H9 (cell line): ENCODE measurements around the gene NEDD4L. TPM values are rescaled to one million over a fixed set of nuclear protein-coding genes. Genes with fewer than 3 reads are reported as not detected.

Source experiments
- DNase-seq: peaks from one replicate; pipeline ENCODE4 v3.0.0-alpha.2; 2017
- H2AFZ ChIP-seq: one replicate; pipeline ENCODE4 v1.6.1; 2013; ENCODE audit warnings: mild to moderate bottlenecking, low read length, control low read depth, moderate library complexity
- H2AK5ac ChIP-seq: 2 replicates; pipeline ENCODE4 v1.6.1; 2013; ENCODE audit warnings: low read length, control low read depth, mixed read lengths; ENCODE audit not compliant: insufficient read length
- H2BK120ac ChIP-seq: one replicate; pipeline ENCODE4 v1.6.1; 2013; ENCODE audit warnings: low read depth, mild to moderate bottlenecking, low read length, control low read depth, inconsistent platforms; ENCODE audit not compliant: poor library complexity, severe bottlenecking
- H2BK12ac ChIP-seq: 2 replicates; pipeline ENCODE4 v1.6.1; 2013; ENCODE audit warnings: low read length, control low read depth, mixed read lengths, low read depth; ENCODE audit not compliant: insufficient read length
- H2BK15ac ChIP-seq: 2 replicates; pipeline ENCODE4 v1.6.1; 2013; ENCODE audit warnings: low read depth, low read length, control low read depth
- H2BK20ac ChIP-seq: one replicate; pipeline ENCODE4 v1.6.1; 2013; ENCODE audit warnings: low read depth, mild to moderate bottlenecking, low read length, control low read depth, inconsistent platforms; ENCODE audit not compliant: poor library complexity, severe bottlenecking
- H2BK5ac ChIP-seq: 2 replicates; pipeline ENCODE4 v1.6.1; 2013; ENCODE audit warnings: low read length, control low read depth, mixed read lengths; ENCODE audit not compliant: insufficient read length
- H3K14ac ChIP-seq: 2 replicates; pipeline ENCODE4 v1.6.1; 2013; ENCODE audit warnings: low read length, control low read depth; ENCODE audit not compliant: insufficient read depth
- H3K18ac ChIP-seq: 2 replicates; pipeline ENCODE4 v1.6.1; 2013; ENCODE audit warnings: low read depth, mild to moderate bottlenecking, mixed read lengths, low read length, control low read depth; ENCODE audit not compliant: insufficient read length
- H3K23ac ChIP-seq: 2 replicates; pipeline ENCODE4 v1.6.1; 2013; ENCODE audit warnings: low read length, control low read depth, mixed read lengths, low read depth; ENCODE audit not compliant: insufficient read length
- H3K23me2 ChIP-seq: 2 replicates; pipeline ENCODE4 v1.6.1; 2013; ENCODE audit warnings: low read depth, mild to moderate bottlenecking, mixed read lengths, low read length, control low read depth; ENCODE audit not compliant: insufficient read length, poor library complexity, severe bottlenecking
- H3K27ac ChIP-seq: 2 replicates; pipeline ENCODE4 v1.5.1; 2013; ENCODE audit warnings: low read length, control low read depth, mixed read lengths, low read depth; ENCODE audit not compliant: insufficient read length
- H3K27me3 ChIP-seq: 2 replicates; pipeline ENCODE4 v1.6.1; 2013; ENCODE audit warnings: low read length, control low read depth, inconsistent platforms; ENCODE audit not compliant: insufficient read depth
- H3K4ac ChIP-seq: 2 replicates; pipeline ENCODE4 v1.6.1; 2013; ENCODE audit warnings: low read depth, mild to moderate bottlenecking, control low read depth, inconsistent platforms, low read length, moderate library complexity
- H3K4me1 ChIP-seq: 2 replicates; pipeline ENCODE4 v1.6.1; 2013; ENCODE audit warnings: low read length, control low read depth, inconsistent platforms; ENCODE audit not compliant: insufficient read depth
- H3K4me2 ChIP-seq: 2 replicates; pipeline ENCODE4 v1.6.1; 2013; ENCODE audit warnings: low read length, control low read depth, mixed read lengths; ENCODE audit not compliant: insufficient read length, insufficient read depth
- H3K56ac ChIP-seq: 2 replicates; pipeline ENCODE4 v1.6.1; 2013; ENCODE audit warnings: low read depth, mild to moderate bottlenecking, mixed read lengths, low read length, control low read depth; ENCODE audit not compliant: insufficient read length
- H3K79me1 ChIP-seq: 2 replicates; pipeline ENCODE4 v1.6.1; 2013; ENCODE audit warnings: low read depth, mild to moderate bottlenecking, moderate library complexity, low read length, control low read depth, inconsistent platforms; ENCODE audit not compliant: insufficient read depth, poor library complexity, severe bottlenecking
- H3K79me2 ChIP-seq: 2 replicates; pipeline ENCODE4 v1.6.1; 2013; ENCODE audit warnings: low read length, control low read depth, inconsistent platforms; ENCODE audit not compliant: insufficient read depth
- H3K9ac ChIP-seq: 2 replicates; pipeline ENCODE4 v1.6.1; 2013; ENCODE audit warnings: low read length, control low read depth, mixed read lengths; ENCODE audit not compliant: insufficient read length; ENCODE audit errors: extremely low read depth
- H3K9me3 ChIP-seq: one replicate; pipeline ENCODE4 v1.6.1; 2013; ENCODE audit warnings: low read depth, low read length, inconsistent platforms; ENCODE audit not compliant: control insufficient read depth
- H3T11ph ChIP-seq: one replicate; pipeline ENCODE4 v1.6.1; 2013; ENCODE audit warnings: mild to moderate bottlenecking, low read length, control low read depth, inconsistent platforms
- H4K20me1 ChIP-seq: one replicate; pipeline ENCODE4 v1.6.1; 2013; ENCODE audit not compliant: control insufficient read depth, insufficient read length, insufficient read depth
- H4K5ac ChIP-seq: 2 replicates; pipeline ENCODE4 v1.6.1; 2013; ENCODE audit warnings: low read depth, mild to moderate bottlenecking, mixed read lengths, low read length, control low read depth; ENCODE audit not compliant: insufficient read length
- H4K8ac ChIP-seq: replicated peaks from 2 replicates; pipeline ENCODE4 v1.6.1; 2013; ENCODE audit warnings: low read length, control low read depth, mixed read lengths, low read depth; ENCODE audit not compliant: insufficient read length
- H4K91ac ChIP-seq: 2 replicates; pipeline ENCODE4 v1.6.1; 2013; ENCODE audit warnings: low read depth, mild to moderate bottlenecking, moderate library complexity, mixed read lengths, low read length, control low read depth; ENCODE audit not compliant: insufficient read length
- H3K27ac Mint-ChIP-seq, 3 experiments: 2 replicates in 2 of 3; 3 replicates in 1 of 3; pipeline ENCODE4 v1.8.0; 2020 to 2021; ENCODE audit warnings: mixed read lengths in 3 of 3, mild to moderate bottlenecking in 1 of 3, moderate library complexity in 1 of 3
- H3K27me3 Mint-ChIP-seq: 2 replicates; pipeline ENCODE4 v1.8.0; 2021; ENCODE audit warnings: low read depth, mild to moderate bottlenecking, moderate library complexity, mixed read lengths
- H3K36me3 Mint-ChIP-seq, 3 experiments: 2 replicates in 2 of 3; 3 replicates in 1 of 3; pipeline ENCODE4 v1.8.0; 2020 to 2021; ENCODE audit warnings: low read depth in 3 of 3, mixed read lengths in 3 of 3; ENCODE audit not compliant: insufficient read depth in 1 of 3
- H3K4me1 Mint-ChIP-seq, 2 experiments: 2 replicates each; pipeline ENCODE4 v1.8.0; 2020; ENCODE audit warnings: mixed read lengths in 2 of 2
- H3K4me3 Mint-ChIP-seq, 2 experiments: 2 replicates in 1 of 2; 3 replicates in 1 of 2; pipeline ENCODE4 v1.8.0; 2020 to 2021; ENCODE audit warnings: mild to moderate bottlenecking in 2 of 2, mixed read lengths in 2 of 2, moderate library complexity in 1 of 2
- H3K9me3 Mint-ChIP-seq, 2 experiments: 2 replicates in 1 of 2; 3 replicates in 1 of 2; pipeline ENCODE4 v1.8.0; 2020; ENCODE audit warnings: mild to moderate bottlenecking in 2 of 2, mixed read lengths in 2 of 2, moderate library complexity in 1 of 2
- WGBS: extraction: QIAGEN DNeasy Blood & Tissue Kit; methylation state at CpG from one replicate; pipeline ENCODE4 v1.1.7; 2013; ENCODE audit warnings: missing lambda C conversion rate, low lambda C conversion rate, mixed read lengths; ENCODE audit not compliant: insufficient read length; ENCODE audit errors: extremely low coverage; 5-methylcytosine and 5-hydroxymethylcytosine counted together
- total RNA-seq: library from RNA; stranded (reverse); gene quantifications from 2 replicates; pipeline ENCODE4 v1.2.1, GENCODE V29; 2021
- TF ChIP-seq, protein P1 (sequence below): fragments of 200-600 bp; sonication (generic); conservative IDR thresholded peaks from 3 replicates; pipeline ENCODE4 v1.8.0; 2021; ENCODE audit warnings: antibody characterized with exemption, mild to moderate bottlenecking

NEDD4L gene
- total RNA-seq, 1 experiment from 2014 or later = 76.3 TPM

DNA sequence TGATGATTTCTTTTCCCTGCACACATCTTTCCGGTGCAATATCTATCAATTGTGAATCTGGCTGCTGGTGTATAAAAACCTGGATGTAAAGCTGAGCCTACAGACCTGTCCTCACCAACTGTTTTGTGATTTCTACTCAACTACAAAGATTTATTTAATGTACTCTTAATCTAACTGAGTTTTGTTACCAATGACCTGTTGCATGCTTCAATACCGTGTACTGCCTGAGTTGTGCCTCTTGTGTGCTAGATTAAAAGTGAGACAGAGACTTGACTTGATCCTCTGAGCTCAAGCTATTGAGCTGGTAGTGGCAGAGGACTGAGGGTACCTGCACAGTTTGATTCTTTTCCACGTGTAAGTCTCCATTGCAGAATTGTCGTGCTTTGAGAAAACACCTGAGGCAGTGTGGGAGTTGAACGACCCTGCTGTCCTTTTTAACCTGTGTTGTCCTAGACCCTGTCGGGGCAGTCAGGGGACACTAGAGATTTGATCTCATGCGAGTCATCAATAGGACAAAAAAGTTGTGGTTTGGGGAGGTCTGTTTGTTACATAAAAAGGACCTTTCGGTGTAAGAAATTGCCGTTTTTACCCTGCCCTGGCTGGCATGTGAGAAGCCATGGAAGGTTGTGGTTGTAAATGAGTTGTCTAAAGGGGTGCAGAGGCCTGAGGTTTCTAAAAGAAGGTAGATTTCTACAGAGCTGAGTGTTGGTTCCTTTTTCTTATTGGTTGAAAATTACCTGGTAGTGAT lies 353.5 kb downstream of the NEDD4L start:
- no peak overlapping the region for H2BK20ac ChIP-seq
- Mint-ChIP-seq H3K4me3 (no peak overlapping the region), H3K27ac (peak overlapping the region in 2 of 3 experiments; percentile 4 to 53; a peak in 2 of 7 replicates), H3K36me3 (peaks cover 3 to 35% (median 33%) of the 10 kb centered on the region in 3 experiments; a peak in 6 of 7 replicates), H3K9me3 (no peaks in the 10 kb centered on the region), H3K4me1 (peaks cover 1 to 10% of the 10 kb centered on the region in 2 experiments), H3K27me3 (no peaks in the 10 kb centered on the region)
- H3K9me3 ChIP-seq = no peaks in the 10 kb centered on the region
- H4K91ac ChIP-seq = no peak overlapping the region
- H3K4me2 ChIP-seq = no peak overlapping the region
- no peak overlapping the region for H2AFZ ChIP-seq
- no peaks in the 10 kb centered on the region for H3K27me3 ChIP-seq
- H3K79me1 ChIP-seq = no peaks in the 10 kb centered on the region
- H3T11ph ChIP-seq = no peak overlapping the region
- H3K56ac ChIP-seq = no peak overlapping the region
- H3K23ac ChIP-seq = no peak overlapping the region
- no peaks in the 10 kb centered on the region for H3K79me2 ChIP-seq
- H3K27ac ChIP-seq = no peak overlapping the region
- H3K23me2 ChIP-seq = no peaks in the 10 kb centered on the region
- H3K9ac ChIP-seq = no peak overlapping the region
- H2BK5ac ChIP-seq = no peak overlapping the region
- no peak overlapping the region for H3K14ac ChIP-seq
- no peak overlapping the region for H4K8ac ChIP-seq
- H3K4ac ChIP-seq = no peak overlapping the region
- no peak overlapping the region for H2BK12ac ChIP-seq
- TF ChIP-seq, protein P1, sequence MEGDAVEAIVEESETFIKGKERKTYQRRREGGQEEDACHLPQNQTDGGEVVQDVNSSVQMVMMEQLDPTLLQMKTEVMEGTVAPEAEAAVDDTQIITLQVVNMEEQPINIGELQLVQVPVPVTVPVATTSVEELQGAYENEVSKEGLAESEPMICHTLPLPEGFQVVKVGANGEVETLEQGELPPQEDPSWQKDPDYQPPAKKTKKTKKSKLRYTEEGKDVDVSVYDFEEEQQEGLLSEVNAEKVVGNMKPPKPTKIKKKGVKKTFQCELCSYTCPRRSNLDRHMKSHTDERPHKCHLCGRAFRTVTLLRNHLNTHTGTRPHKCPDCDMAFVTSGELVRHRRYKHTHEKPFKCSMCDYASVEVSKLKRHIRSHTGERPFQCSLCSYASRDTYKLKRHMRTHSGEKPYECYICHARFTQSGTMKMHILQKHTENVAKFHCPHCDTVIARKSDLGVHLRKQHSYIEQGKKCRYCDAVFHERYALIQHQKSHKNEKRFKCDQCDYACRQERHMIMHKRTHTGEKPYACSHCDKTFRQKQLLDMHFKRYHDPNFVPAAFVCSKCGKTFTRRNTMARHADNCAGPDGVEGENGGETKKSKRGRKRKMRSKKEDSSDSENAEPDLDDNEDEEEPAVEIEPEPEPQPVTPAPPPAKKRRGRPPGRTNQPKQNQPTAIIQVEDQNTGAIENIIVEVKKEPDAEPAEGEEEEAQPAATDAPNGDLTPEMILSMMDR = no peak
- H2AK5ac ChIP-seq = no peak overlapping the region
- H3K4me1 ChIP-seq = no peaks in the 10 kb centered on the region
- H4K5ac ChIP-seq = no peak overlapping the region
- WGBS = no CpG with 5 or more reads among the region's 9 CpGs
- H2BK120ac ChIP-seq = no peak overlapping the region
- no peaks in the 10 kb centered on the region for H4K20me1 ChIP-seq
- peak; percentile 8 for DNase-seq
- H2BK15ac ChIP-seq = no peak overlapping the region
- H3K18ac ChIP-seq = no peak overlapping the region
